C4-2B (cell line): ENCODE data around the gene EPYC.

ENCODE experiments used
- CTCF ChIP-seq: fragments of 450-650 bp; conservative IDR thresholded peaks from 2 replicates; pipeline ENCODE4 v1.5.1; 2017; ENCODE audit warnings: mild to moderate bottlenecking
- ZFX ChIP-seq: fragments of 450-650 bp; IDR thresholded peaks from 2 replicates; pipeline ENCODE4 v1.6.1; 2017

GRCh38 chr12:90978117-90978770 lies 26.5 kb downstream of the EPYC start:
- TF ChIP-seq CTCF (peak; percentile 82), ZFX (no peak)
